Bone marrow (tissue), 2 donors: Measurements from ENCODE around the gene MORN1.

Source experiments
- DNase-seq, 2 donors: peaks; one replicate each; lab custom pipeline; 2025; lab: John Stamatoyannopoulos, UW

The MORN1 gene

GRCh38 chr1:2290171-2290578 is 101.2 kb downstream of the MORN1 start:
- no peak for DNase-seq

DNA sequence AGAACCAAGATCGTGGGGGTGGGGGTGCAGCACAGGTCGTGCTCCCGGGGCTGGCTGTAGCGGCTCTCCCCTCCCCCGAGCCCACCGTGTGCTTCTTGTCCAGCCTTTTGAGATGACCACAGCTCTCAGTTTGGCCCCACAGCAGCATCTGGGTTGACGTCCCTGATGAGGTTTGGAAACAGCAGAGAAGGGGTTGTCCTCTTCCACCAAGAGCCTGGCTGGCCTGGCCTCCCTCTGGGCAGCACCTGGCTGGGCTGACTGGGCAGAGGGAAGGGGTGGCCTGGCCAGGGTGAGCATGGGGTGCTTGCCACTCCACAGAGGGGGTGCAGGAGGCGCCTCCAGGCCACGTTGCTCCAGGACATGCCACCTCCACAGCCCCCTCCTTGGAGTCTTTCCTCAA is 101.7 kb downstream of the MORN1 start:
- DNase-seq, result no peak

- no peak for DNase-seq
Observed at GRCh38 chr1:2288816-2289536, 102.4 kb downstream of the MORN1 start.

DNA sequence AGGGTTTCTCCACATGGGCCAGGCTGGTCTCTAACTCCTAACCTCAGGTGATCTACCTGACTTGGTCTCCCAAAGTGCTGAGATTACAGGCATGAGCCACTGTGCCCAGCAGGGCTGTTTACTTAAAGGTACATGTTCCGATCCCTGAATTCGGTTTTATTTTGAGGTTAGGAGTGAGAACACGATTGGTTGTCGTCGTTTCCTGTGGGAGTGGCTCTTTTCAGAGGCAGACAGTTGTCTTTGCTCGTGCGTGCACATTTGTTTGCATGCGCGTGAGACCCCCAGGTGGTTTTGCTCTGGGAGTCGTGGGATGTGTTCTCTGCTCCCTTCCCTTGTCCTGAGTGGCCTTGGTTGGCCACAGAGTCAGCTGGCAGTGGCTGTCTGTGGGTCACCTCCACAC is 103.0 kb downstream of the MORN1 start:
- no peak for DNase-seq

DNA sequence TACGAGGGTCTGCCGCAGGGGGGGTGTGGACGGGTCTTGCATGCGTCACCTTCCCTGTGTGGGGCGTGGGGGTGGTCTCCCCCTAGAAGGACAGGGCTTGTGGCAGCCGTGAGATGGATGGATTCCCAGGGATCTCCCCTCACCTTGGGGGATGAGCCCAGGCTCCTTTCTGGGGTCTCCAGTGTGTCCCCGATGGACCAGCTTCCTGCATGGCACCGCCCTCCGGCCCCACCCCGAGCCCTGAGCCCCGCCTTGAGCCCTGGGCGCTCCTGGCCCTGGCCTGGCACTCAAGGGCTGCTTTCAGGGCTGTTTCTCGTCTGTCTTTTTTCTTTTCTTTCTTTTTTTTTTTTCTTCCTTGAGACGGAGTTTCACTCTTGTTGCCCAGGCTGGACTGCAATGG is 103.7 kb downstream of the MORN1 start:
- DNase-seq, result no peak

DNA sequence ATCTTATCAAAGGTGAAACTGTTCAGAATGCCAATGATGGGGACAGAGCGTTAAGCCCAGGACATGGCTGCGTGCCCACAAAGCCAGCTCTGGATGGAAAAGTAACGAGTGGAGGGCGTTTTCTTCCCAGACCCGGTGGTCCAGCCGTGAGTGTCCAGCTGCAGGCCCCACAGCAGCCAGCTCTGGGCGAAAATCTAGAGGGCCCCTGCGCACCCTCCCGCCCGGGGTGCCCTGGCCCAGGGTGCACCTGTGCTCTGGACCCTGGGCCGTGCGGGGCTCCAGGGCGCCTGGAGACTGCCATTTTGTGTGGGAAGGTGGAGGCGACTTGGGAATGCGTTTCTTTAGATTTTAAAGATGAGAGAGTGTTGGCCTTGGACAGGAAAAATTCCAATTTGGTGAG is 104.4 kb downstream of the MORN1 start:
- no peak for DNase-seq

DNA sequence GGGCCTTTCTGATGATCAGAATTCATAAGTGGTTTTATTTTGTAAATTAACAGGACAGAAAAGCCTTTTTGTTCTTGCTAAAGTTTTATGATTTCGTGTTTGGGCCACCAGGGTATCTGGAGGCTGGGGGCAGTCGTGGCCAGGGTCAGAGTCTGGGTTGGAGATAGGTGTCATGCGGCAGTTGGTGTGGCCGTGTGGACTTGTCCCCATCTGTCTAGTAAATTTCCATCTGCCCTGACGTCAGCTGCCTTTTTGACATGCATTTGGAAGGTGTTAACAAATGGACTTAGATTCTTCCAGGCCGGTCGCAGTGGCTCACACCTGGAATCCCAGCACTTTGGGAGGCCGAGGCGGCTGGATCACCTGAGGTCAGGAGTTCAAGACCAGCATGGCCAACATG is 106.4 kb downstream of the MORN1 start:
- DNase-seq, result no peak

DNA sequence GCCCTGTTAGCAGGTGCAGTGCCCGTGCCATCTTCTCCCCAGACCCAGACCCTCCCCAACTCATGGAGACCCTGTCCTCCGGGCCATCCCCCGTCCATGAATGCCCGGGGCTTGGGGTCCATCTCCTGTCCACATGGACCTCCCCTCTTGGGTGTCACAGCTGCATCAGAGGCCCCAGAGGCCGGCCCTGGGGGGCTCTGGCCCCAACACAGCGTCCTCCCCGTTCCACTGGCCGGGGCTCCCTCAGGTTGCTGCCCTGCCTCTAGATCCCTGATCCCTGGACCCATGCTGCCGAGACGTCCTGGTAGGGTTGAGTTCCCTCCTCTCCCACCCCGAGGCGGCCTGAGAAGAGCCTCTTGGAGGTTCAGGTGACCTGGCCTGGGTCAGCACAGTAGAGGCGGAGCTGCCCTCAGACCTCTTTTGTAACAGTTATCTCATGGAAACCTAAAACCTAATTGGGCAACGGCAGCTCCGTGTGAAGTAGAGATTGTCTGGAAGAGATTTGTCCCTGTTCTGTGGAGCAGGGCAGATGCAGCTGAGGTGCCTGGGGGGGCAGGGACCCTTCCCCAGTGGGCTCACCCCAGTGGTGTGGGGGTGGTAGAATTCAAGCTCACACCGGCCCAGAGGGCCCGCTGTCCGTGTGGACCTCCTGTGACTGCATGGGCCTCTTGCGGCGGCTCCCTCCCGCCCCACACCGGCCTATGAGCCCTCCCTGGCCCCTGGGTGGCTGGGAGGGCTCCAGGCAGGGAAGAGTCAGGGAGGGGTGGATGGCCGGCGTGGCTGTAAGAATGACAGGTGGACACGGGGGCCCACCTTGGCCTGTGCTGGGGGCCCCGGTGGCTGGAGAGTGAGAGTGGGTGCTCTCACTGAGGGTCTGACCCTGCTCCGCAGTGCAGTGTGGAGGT is 107.1 kb downstream of the MORN1 start:
- no peak for DNase-seq

DNA sequence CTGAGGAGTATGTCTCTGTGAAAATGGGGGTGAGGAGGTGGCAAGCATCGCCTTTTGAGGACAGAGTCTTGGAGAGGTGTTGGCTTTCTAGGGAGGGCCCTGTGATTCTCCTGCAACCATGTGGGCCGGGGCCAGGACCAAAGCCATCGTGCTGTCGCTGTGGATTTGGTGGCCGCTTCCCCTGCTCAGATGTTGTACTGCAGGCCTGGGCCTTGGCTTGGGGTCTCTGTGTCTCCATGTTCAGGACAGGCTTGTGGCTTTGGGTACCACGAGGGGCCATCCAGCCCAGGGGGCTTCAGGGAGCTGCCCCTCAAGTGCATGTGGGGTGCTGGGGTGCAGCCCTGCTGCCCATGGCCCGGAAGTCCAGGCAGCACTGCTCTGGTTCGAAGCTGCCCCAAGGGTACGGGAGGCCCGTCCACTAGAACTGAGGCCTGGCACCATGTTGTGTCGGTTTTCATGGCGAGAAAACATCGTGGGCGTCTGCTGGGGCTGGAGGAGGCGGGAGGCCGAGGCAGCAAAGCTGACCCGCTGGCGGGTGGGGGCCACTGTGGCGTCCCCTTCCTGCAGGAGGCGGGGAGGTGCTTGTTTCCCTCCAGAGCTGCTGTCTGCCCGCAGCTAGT is 107.9 kb downstream of the MORN1 start:
- no peak for DNase-seq

DNA sequence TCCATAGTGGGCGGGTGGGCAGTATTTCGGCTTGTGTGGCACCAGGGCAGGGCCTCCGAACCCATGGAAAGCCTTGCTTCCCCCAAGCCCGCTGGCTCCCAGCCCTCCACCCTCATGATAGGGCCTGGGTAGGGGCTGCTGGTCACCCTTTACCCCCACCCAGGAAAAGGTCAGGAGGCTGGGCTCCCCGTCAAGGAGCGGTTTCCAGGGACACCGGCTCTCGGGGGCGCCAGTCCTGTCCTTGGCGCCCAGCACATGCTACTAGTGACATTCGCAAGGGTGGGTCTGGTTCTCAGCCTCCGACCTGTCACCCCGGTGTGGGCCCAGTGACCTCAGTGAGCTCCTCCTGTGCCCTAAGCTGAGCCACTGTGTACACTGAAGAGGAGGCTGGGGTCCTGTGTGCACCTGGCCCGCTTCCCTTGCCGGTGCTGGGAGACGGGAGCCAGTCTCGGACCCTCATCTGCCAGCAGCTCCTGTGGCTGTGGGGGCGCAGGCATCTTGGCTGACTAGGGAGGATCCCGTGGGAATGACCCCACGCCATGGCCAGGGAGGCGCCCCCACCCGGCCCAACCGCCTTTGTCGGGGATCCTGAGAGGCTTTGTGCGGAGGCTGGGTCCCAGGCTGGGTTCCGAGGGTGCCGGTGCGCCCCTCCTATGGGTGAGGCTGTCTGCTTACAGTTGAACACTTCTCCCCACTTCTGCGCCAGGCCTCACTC is 108.6 kb downstream of the MORN1 start:
- DNase-seq, result no peak

DNA sequence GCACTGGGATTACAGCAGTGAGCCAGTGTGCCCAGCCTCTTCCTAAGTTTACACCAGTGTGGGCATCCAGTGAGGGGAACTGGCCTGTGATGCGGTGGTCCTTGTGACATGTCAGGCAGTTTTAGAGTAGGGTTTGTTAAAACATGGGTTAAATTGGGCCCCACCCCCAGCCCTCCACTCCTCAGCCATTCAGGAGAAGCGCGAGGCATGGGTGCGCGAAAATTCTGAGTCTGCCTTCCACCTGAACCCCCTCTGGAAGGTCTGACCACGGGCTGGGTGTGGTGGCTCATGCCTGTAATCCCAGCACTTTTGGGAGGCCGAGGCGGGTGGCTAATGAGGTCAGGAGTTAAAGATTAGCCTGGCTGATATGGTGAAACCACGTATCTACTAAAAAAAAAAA is 111.5 kb downstream of the MORN1 start:
- DNase-seq, result no peak

DNA sequence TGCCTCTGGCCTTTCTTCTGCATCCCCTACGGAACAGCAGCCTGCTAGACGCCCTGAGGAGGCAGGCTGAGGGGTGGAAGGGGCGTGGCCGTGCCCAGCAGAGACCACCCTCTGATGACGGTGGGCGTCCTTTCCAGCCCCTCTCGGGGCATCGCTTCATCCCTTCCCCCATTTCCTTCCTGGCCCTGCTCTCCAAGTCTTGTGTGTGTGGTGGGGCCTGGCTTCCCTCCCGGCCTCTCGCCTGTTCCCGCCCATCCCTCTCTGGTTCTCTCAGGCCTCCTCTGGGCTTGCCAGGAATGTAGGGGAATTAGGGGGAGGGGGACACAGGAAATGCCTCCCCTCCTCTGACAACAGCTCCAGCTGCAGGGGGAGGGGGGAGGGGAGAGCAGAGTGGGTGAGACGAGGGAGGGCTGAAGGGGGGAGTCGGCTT is 112.1 kb downstream of the MORN1 start:
- peak in 1 of 2 donors; percentile 56 for DNase-seq

- no peak for DNase-seq
Observed at GRCh38 chr1:2278591-2279209, 112.7 kb downstream of the MORN1 start.

DNA sequence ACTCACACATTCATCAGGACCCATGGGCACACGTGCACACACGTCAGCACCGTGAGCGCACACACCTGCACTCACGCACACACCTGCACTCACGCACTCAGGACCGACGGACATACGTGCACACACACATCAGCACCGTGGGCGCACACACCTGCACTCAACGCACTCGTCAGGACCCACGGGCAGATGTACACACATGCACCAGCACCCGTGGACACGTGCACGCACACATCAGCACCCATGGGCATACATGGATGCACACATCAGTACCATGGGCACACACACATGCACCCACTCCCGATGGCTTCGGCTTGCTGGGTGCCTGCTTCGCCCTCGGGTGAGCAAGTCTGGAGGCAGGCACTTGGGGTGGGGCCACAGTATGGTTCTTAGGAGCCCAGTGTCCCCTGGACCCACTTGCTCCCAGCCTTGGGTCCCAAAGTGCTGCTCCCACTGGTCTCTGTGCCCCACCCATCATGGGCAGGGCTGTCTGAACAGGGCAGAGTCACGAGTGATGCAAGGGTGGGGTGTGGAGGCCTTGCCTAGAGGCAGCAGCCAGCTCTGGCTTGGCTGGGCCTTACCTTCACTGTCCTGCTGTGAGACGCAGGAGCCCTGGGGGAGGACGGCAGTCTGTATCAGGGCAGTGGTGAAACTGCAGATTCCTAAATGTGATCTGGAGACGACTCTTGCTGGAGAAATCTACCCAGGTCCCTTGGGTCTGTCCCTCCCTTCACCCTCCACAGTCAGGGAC is 113.4 kb downstream of the MORN1 start:
- DNase-seq, result no peak

DNA sequence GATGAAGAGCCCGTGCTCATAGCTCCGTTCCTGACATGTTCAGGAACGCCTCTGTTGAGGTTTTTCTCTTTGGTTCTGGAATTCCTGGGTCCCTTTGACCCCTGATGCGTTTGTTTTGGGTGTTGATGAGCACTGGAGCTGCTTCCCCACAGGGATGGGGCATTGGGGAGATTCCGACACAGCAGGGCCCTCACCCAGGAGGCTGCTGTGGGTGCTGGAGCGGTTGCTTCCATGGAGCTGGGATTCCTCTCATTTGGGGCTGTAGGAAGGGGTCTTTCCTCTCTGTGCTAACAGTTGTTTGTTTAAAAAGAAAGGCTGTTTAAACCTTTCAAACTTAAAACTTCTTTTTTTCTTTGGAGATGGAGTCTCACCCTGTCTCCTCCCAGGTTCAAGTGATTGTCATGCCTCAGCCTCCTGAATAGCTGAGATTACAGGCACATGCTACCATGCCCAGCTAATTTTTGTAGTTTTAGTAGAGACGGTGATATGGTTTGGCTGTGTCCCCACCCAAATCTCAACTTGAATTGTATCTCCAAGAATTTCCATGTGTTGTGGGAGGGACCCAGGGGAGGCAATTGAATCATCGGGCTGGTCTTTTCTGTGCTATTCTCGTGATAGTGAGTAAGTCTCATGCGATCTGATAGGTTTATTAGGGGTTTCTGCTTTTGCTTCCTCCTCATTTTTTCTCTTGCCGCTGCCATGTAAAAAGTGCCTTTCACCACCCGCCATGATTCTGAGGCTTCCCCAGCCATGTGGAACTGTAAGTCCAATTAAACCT is 114.4 kb downstream of the MORN1 start:
- DNase-seq, result no peak

DNA sequence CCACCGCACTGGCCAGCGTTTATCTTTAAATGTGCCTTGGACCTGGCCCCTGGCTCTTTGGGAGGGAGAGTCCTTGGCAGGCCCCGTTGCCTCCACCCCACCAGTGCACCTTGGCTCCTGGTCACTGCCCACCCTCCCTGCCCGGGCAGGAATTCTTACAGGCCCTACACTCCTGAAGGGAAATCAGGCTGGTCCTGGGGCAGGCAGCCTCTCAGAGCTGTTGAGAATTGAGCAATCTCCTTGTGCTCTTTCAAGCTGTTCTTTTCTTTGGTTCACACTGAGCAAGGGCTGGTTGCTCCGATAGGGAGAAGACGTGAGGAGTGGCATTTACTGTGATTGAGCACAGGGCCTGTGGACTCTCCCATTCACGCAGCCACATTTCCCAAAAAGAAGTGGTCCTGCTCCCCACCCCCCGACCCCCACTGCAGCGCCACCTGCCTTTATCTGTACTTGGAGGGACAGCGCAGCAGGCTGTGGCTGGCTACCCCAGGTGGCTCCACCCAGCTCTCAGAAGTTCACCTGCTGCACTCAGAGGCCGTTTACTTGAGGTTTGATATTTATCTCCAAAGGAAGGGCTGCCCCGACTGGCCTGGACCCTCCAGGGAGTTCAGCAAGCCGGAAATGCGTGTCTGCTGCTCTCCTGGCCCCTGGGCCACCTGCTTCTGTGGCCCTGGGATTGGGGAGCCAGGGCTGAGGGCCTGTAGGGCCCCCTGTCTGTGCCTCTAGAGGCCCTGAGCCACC is 115.4 kb downstream of the MORN1 start:
- DNase-seq, result no peak

GRCh38 chr1:2274929-2275475 is 116.4 kb downstream of the MORN1 start:
- DNase-seq, result no peak

DNA sequence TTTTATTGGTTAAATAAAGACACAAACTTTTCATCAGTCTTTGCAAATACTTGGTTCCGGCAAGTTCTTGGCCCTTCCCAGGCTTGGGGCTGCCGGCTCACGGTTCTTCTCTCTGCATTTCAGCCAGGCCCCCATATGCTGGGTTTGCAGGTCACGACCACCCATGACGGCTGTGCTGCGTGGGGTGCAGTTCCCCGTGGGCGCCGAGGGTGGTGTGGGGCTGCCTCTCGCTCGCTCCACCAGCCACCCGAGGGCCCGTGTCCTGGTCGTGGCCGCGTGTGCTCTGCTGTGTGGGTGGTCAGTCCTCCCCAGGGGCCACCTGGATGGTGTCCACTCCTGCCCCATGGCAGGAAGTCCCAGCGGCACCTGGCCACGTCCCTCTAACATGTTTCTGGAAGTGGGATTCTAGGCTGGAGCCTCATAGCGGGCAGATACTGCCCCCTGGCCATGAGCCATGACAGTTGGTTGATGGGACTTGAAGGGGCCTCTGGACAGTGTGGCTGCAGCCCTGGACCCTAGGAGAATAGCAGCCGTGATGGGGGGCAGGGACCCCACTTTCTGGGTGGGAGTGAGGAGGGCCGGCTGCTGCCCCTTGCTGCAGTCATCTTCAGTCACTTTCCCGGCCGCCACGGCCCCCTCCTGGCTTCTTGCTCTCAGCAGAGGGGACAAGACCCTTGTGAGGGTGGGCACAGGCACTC is 117.0 kb downstream of the MORN1 start:
- DNase-seq, result no peak
